Eye (tissue), 1 donor: ENCODE results near the gene JARID2.

Experiments
- DNase-seq: peaks from one replicate; pipeline ENCODE4 v3.0.0-alpha.2; 2015

JARID2 gene

GRCh38 chr6:15427331-15428070 lies 181.6 kb downstream of the JARID2 start:
- DNase-seq = peak; percentile 26

- peak; percentile 29 for DNase-seq
Measured at GRCh38 chr6:15429141-15430110, 183.6 kb downstream of the JARID2 start.

DNA sequence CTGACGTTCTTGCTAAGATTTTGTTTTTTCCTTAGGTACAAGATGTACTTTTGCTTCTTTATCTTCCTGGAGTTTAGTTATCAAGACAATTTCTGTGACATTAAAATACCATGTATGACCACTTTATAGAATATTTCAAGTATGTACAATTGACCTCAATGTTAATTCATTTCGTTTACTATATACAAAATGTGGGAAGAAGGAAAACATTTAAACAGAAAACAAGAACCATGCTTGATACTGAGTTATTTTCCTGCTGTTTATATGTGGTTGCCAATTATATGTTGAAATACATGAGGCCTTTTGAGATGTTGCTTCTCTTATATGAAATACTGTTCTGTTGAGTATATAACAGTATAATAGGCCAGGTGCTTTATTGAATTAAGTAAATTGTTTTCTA lies 184.3 kb downstream of the JARID2 start:
- DNase-seq = no peak

DNA sequence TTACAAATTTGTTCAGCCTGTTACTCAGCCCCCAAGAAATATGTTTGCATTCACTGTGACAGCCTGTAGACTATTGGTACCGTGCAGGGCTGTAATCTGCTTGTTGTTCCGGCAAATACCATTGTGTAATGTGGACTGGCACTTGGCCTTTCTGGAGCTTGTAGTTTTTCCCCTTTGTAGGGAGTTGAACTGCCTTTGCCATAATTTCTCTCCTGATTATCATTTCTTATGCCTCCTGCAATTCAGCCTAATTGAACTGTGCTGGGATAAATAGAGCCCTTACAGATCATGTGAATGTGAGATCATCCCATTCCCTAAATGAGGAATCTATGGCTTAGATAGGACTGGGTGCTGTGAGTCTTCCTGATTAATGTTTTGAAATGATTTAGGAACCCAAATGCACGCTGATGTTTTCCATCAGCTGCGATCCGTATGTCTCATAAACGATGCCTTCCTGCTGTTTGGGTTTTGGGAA lies 185.1 kb downstream of the JARID2 start:
- peak; percentile 44 for DNase-seq

DNA sequence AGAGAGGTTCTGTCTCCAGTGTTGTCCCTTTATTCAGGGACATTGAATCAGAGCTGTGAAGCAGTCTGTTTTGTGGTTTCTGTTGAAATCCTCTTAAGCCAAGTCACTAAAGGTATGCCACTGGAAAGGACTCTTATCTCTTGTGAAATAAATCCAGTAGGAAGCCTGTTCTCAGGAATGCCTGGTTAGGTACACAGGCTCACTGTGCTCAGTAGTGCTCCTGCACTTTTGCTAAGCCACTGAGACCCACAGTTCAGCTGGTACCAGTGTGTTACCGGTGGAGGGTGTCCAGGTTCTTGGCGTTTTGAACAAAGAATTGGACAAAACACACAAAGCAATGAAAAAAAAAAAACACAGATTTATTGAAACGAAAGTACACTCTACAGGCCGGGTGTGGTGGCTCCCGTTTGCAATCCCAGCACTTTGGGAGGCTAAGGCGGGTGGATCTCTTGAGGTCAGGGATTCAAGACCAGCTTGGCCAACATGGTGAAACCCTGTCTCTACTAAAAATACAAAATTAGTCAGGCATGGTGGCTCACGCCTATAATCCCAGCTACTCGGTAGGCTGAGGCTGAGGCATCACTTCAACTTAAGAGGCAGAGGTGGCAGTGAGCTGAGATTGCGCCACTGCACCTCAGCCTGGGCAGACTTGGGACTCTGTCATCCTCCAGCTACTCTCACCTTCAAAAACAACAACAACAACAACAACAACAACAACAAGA lies 186.1 kb downstream of the JARID2 start:
- DNase-seq = no peak

DNA sequence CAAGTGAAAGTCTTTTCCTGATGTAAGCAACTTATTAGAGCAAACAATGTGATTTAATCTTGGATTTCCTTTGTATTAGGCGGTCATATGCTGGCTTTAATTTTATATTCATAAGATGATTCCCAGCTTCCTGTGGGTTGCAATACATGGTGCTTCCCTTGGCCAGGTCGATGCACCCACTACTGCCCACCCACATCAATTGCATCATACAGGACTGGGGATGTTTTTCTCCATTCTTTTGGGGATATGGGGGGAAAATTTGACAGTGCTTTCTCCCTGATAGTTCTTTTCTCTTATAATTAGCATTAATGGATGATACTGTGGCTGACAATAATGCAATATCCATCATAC lies 187.6 kb downstream of the JARID2 start:
- DNase-seq = no peak

DNA sequence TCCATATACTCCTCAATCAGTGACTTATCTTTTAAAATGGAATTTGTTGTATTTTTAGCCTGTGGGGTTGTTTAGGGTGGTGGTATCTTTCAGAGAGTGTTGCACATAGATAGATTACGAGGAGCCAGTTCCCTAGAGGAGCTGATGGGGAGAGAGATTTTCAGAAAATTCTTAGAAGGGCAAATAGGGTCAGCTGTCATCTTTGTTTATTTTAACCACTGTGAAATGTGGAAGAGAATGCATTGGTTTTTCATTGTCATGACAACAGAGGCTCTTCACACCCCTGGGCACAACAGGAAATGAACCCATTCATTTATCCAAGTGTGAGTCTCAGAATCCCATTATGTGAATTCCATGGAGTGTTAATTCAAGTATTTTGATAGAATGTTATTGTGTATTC lies 188.4 kb downstream of the JARID2 start:
- DNase-seq = peak; percentile 70

DNA sequence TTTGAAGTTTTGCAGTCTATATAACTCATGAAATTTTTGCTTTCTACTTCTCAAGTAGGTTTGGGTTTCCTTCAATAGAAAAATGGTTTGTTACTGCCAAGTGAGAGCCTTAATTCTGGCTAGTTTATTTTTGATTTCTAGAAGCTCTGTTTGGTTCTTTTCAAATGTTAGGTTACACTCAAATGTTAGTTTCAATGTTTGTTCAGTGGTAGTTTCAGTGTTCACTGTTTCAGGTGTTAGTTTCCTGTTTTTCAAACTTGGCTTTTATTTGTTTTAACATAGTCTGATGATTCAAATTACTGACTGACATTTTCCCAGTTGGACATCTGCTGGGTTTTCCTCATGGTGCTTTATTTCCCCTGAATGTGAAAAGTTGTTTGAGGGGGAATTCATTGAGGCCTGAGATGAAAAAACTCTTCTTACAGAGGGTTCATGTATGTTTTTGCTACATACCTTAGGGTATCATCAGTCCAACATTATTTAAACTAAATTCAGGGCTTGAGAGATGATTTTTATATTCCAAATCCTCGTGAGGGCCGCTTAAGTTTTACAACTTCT lies 189.0 kb downstream of the JARID2 start:
- DNase-seq = no peak

DNA sequence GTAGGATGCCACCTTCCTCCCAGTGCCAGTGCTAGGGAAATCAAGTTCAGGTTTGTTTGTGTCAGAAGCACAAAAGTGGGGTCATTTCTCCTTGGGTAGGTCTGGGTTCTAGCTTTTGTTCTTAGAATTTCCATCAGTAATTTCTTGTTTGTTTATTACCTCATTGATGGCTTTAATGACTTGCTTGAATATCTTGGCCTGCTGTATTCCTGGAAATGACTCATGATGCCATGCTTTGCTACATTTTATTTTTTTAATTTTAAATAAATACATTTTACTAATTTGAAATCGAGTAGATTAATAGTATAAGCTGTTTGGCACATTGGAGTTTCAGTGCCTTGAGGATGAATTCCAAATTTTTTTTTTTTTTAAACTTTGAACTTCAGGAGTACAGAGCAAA lies 189.6 kb downstream of the JARID2 start:
- DNase-seq = no peak

GRCh38 chr6:15436451-15436850 lies 190.6 kb downstream of the JARID2 start:
- DNase-seq = no peak

GRCh38 chr6:15437090-15437635 lies 191.3 kb downstream of the JARID2 start:
- no peak for DNase-seq

- DNase-seq = no peak
Measured at GRCh38 chr6:15439410-15440025, 193.6 kb downstream of the JARID2 start.

GRCh38 chr6:15440040-15440439 lies 194.2 kb downstream of the JARID2 start:
- no peak for DNase-seq

GRCh38 chr6:15441215-15441868 lies 195.5 kb downstream of the JARID2 start:
- peak; percentile 87 for DNase-seq

DNA sequence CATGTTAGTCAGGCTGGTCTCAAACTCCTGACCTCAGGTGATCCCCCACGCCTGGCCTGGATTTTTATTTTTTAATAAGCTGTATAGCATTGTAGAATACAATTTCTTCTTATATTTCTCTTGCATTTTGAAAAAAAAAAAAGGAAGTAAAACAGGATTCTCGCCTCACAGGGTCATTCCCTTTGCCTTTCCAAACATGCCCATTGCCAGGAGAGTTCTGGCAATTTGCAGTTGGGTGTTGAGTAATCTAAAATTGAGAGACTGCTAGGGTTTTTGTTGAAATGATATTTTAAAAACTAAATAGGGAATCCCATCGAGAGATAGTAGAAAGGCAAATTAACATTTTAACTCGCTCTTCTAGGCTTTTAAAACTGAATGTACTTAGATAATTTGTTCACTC lies 196.1 kb downstream of the JARID2 start:
- no peak for DNase-seq

- DNase-seq = peak; percentile 73
Measured at GRCh38 chr6:15442467-15442866, 196.6 kb downstream of the JARID2 start.

DNA sequence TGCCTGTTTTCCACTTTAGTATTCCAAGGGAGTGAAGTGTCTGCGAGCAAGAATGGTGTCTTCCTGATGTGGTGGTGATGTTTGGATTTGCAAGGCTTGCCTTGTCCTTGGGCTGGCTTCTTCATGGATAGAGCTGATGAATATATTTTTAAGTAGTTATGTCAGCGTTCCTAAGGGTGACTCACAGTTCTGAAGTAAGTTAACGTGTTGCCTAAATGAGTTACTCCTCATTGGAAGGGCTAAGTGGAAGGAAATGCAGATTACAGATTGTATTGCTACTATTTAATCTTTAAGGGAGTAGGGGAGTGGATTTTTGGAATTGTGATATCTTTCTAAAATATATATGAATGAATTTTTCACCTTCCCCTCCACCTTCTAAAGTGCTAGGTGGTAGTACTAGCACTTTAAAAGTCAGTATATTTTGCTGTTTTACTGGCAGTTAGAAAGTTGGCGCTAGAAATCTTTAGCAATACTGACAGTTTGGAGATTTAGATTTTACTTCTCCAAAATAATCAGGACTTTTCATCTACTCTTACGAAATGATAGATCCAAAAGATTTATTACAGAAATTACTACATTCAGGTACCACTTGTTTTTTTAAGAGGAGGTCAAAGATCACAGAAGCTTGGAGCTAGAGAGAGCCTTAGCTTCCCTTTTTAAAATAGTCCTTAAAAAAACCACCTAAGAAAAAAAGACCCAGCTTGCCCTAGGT lies 197.4 kb downstream of the JARID2 start:
- DNase-seq = no peak

DNA sequence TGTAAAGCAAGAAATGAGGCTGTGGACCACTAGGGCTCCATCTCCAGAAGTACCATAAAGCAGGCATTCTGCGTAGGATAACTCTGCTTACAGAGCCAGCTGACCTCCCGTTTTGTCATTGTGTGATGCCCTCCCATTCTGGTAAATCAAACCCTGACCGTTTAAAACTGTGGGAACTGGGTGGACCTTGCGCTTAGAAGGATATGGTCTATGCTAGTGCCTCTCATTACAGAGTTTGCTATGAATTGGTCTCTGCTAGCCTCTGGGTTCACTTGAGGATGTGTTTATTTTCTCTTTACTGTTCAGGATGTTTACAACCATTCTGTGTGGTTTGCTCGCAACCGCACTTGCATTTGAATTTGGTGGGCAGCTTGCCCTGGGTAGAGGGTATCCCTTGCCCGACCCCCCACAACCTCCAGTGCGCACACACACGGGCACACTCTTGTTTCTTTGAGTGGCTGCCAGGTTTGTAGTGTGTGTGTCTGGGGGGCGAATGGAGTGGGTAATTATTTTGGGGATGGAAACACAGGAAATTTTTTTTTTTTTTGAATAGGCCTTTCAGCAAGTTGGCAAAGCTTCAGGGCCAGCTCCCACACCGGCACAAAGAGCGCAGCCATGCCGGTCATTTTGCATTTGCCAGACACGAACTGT lies 198.3 kb downstream of the JARID2 start:
- DNase-seq = peak; percentile 25

GRCh38 chr6:15444881-15445280 lies 199.0 kb downstream of the JARID2 start:
- peak; percentile 66 for DNase-seq

GRCh38 chr6:15447546-15448267 lies 201.8 kb downstream of the JARID2 start:
- DNase-seq = no peak
